Right lobe of liver (tissue), 6 donors: Measurements from ENCODE around the gene PRM1. TPM values are rescaled to one million over a fixed set of nuclear protein-coding genes. Genes with fewer than 3 reads are reported as not detected.

ENCODE experiments used
- ATAC-seq, 4 donors: fragments of 200-7000 bp; cut with Tn5 transposase; one replicate each; pipeline ENCODE4 v1.9.1; 2020; ENCODE audit warnings: mild to moderate bottlenecking in 4 of 4, moderate library complexity in 4 of 4
- DNase-seq, 3 donors: peaks; one replicate each; pipeline ENCODE4 v3.0.0-alpha.2; 2020
- H3K27ac ChIP-seq, 3 donors: fragments of 200-600 bp; one replicate each; pipeline ENCODE4 v1.8.0; 2022
- H3K27me3 ChIP-seq, 2 donors: fragments of 200-600 bp; one replicate each; pipeline ENCODE4 v1.8.0; 2022
- H3K36me3 ChIP-seq, 4 donors: fragments of 200-600 bp; sonication (generic) in 1 of 4; one replicate each; pipeline versions ENCODE4 v1.5.1 to v1.8.0; 2017 to 2022; ENCODE audit warnings: control low read depth in 1 of 4
- H3K4me1 ChIP-seq, 4 donors: fragments of 200-600 bp; sonication (generic) in 1 of 4; one replicate each; pipeline versions ENCODE4 v1.5.1 to v1.8.0; 2017 to 2022; ENCODE audit warnings: control low read depth in 1 of 4
- H3K4me3 ChIP-seq, 3 donors: fragments of 200-600 bp; one replicate each; pipeline ENCODE4 v1.8.0; 2022
- H3K9me3 ChIP-seq, 4 donors: fragments of 200-600 bp; sonication (generic) in 1 of 4; one replicate each; pipeline versions ENCODE4 v1.5.1 to v1.8.0; 2017 to 2022; ENCODE audit warnings: control low read depth in 1 of 4
- CTCF ChIP-seq, 4 donors: fragments of 200-600 bp in 3 of 4; fragments of 450-650 bp in 1 of 4; IDR thresholded peaks; one replicate each; pipeline versions ENCODE4 v1.5.1 to v1.8.0; 2016 to 2022; ENCODE audit warnings: antibody characterized with exemption in 4 of 4, mild to moderate bottlenecking in 2 of 4
- POLR2A ChIP-seq: fragments of 450-650 bp; IDR thresholded peaks from one replicate; pipeline ENCODE4 v1.6.1; 2017; ENCODE audit warnings: antibody characterized with exemption, mild to moderate bottlenecking
- WGBS: methylation state at CpG from one replicate; pipeline ENCODE4 v1.1.6; 2018; ENCODE audit warnings: low coverage, low lambda C conversion rate; ENCODE audit not compliant: insufficient coverage; ENCODE audit errors: missing lambda C conversion rate; 5-methylcytosine and 5-hydroxymethylcytosine counted together
- intact Hi-C, 2 donors: fragments of 100-400 bp; cut with DNase I; formaldehyde crosslinking; loops; one replicate each; pipeline versions ENCODE4 v1.11.2 to v1.14.1; 2022
- total RNA-seq, 6 experiments: library from RNA; depleted of rRNA in 2 of 6; stranded (reverse); fragments of >200 nt in 2 of 6; fragmentation: NEBNext Ultra II Directional in 3 of 6; extraction: Animal tissue kit (Norgen Biotek cat#: 25700) in 3 of 6; gene quantifications; one replicate each; pipeline versions ENCODE4 v1.1.0 to v1.2.4, GENCODE V29; 2016 to 2023
- donor health status: DM: no; HTN: yes; CAD: no.
- donor health status: DM: no; HTN: no; CAD: no.
- donor health status: DM: no; HTN: no; CAD: no.
- donor health status: DM: no; HTN: yes; CAD: no.
- donor health status: DM: no; HTN: yes; CAD: no.

The PRM1 gene
- total RNA-seq, 6 experiments from 2014 or later = not detected

GRCh38 chr16:11298143-11298900 is 17.2 kb upstream of the PRM1 start:
- WGBS = 85% methylated on average over 5 of the region's 5 CpGs
- intact Hi-C loops = no loop called here
- Histone ChIP-seq H3K9me3 (no peaks in the 10 kb centered on the region), H3K27me3 (no peaks in the 10 kb centered on the region), H3K27ac (peak overlapping the region in 1 of 3 donors; percentile 35), H3K4me1 (peaks cover 0 to 22% (median 4%) of the 10 kb centered on the region in 4 donors), H3K36me3 (no peaks in the 10 kb centered on the region), H3K4me3 (no peak overlapping the region)
- no peak for TF ChIP-seq CTCF (IDR thresholded peaks at IDR 0.05)
- TF ChIP-seq POLR2A = no peak
- ATAC-seq (no peak), DNase-seq (no peak)

GRCh38 chr16:11297492-11298142 is 16.5 kb upstream of the PRM1 start:
- TF ChIP-seq CTCF (IDR thresholded peaks at IDR 0.05) (peak in 1 of 4 donors; percentile 32), POLR2A (no peak)
- intact Hi-C loops = no loop called here
- no peaks in the 10 kb centered on the region for H3K9me3 ChIP-seq
- peak; percentile 58 to 85 (median 70) for DNase-seq
- peak overlapping the region in 1 of 3 donors; percentile 35 for H3K27ac ChIP-seq
- 14% methylated on average over 14 of the region's 19 CpGs for WGBS
- no peaks in the 10 kb centered on the region for H3K27me3 ChIP-seq
- peak overlapping the region in 1 of 3 donors; percentile 14 for H3K4me3 ChIP-seq
- peak; percentile 79 to 90 (median 84) for ATAC-seq
- H3K36me3 ChIP-seq = no peaks in the 10 kb centered on the region
- peaks cover 0 to 22% (median 4%) of the 10 kb centered on the region in 4 donors for H3K4me1 ChIP-seq

- DNase-seq = no peak
These were observed 15.8 kb upstream of the PRM1 start for GRCh38 chr16:11296706-11297491.

More at GRCh38 chr16:11296706-11297491, 15.8 kb upstream of the PRM1 start:
- WGBS = 34% methylated on average over 9 of the region's 10 CpGs
- no peaks in the 10 kb centered on the region for H3K9me3 ChIP-seq
- peaks cover 0 to 22% (median 4%) of the 10 kb centered on the region in 4 donors for H3K4me1 ChIP-seq
- H3K36me3 ChIP-seq = no peaks in the 10 kb centered on the region
- peak overlapping the region in 1 of 3 donors; percentile 14 for H3K4me3 ChIP-seq
- intact Hi-C loops = no loop called here
- peak; percentile 69 to 78 (median 72) for ATAC-seq
- H3K27me3 ChIP-seq = no peaks in the 10 kb centered on the region
- peak overlapping the region in 1 of 3 donors; percentile 35 for H3K27ac ChIP-seq
- no peak for TF ChIP-seq CTCF (IDR thresholded peaks at IDR 0.05)
